Fibroblast of mammary gland (primary cell): Measurements from ENCODE around the gene LPP.
A peak's percentile ranks its signal among the peaks of the same experiment; 100 is the strongest.

Experiments
- DNase-seq: peaks from one replicate; pipeline ENCODE4 v3.0.0-alpha.2; 2010; ENCODE audit warnings: low read depth
- H3K4me3 ChIP-seq: 2 replicates; pipeline ENCODE4 v1.5.1; 2011; ENCODE audit warnings: low read depth, mild to moderate bottlenecking, low read length, moderate library complexity; ENCODE audit not compliant: control insufficient read depth
- TF ChIP-seq, protein P1 (sequence below): conservative IDR thresholded peaks from 2 replicates; pipeline ENCODE4 v1.5.1; 2011; ENCODE audit warnings: low read depth, low read length, inconsistent platforms; ENCODE audit not compliant: control insufficient read depth, insufficient read depth

Gene LPP

DNA sequence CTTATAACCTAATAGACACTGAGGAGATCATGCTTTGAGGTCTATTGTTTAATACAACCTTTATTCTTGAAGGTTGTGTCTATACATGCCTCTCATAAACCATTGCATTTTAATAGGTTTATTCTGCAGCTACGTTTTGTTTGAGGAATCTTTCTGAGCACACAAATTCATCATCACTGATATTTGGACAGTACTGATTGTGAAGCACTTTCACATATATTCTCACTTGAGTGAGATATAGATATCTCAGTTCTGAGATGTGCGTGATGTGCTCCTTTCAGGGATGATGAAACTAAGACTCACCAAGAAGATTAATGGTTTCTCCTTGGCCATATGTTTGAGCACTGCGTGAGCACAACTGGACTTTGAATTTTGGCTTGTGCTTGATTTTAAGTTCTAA lies 374.4 kb downstream of the LPP start:
- TF ChIP-seq, protein P1, sequence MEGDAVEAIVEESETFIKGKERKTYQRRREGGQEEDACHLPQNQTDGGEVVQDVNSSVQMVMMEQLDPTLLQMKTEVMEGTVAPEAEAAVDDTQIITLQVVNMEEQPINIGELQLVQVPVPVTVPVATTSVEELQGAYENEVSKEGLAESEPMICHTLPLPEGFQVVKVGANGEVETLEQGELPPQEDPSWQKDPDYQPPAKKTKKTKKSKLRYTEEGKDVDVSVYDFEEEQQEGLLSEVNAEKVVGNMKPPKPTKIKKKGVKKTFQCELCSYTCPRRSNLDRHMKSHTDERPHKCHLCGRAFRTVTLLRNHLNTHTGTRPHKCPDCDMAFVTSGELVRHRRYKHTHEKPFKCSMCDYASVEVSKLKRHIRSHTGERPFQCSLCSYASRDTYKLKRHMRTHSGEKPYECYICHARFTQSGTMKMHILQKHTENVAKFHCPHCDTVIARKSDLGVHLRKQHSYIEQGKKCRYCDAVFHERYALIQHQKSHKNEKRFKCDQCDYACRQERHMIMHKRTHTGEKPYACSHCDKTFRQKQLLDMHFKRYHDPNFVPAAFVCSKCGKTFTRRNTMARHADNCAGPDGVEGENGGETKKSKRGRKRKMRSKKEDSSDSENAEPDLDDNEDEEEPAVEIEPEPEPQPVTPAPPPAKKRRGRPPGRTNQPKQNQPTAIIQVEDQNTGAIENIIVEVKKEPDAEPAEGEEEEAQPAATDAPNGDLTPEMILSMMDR, result no peak
- peak; percentile 22 for DNase-seq
- H3K4me3 ChIP-seq, result no peak overlapping the region

DNA sequence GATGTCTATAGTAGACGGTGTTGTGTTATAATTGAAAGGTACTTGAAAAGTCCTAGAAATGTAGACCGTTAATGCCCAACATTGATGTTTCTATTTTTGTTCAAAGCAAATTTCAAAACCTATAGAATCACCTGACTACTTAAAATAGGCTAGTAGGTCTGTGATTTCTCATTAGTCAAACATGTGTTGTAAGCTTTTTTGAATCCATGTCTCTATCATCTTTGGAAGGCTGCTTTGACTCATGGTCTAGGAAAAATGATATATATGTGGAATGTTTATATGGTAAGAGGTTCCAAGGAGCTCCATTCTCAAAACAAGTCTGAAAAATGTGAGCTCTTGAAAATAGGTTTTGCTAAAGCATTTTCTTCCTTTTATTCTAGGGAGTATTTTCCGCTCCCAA lies 375.3 kb downstream of the LPP start:
- no peak overlapping the region for H3K4me3 ChIP-seq
- TF ChIP-seq, protein P1, result no peak
- peak; percentile 22 for DNase-seq

DNA sequence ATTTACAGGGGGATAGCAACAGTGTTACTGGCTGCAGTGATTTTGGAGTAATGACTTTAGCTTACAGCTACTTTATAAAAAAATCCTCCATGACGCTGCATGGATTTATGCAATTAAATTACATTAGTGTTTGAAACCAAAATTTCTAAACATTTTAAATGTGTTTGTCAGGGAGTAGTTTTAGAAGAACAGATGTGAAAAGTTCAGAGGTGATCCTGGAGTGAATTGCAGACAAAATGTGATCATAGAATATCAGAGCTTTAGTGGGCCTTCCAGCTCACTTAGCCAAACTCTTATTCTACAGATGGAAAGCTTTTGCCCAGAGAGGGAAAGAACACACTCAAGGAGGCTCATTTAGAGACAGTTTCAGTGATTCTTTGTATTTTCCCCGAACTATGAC lies 376.3 kb downstream of the LPP start:
- no peak overlapping the region for H3K4me3 ChIP-seq
- no peak for DNase-seq
- TF ChIP-seq, protein P1, result no peak

DNA sequence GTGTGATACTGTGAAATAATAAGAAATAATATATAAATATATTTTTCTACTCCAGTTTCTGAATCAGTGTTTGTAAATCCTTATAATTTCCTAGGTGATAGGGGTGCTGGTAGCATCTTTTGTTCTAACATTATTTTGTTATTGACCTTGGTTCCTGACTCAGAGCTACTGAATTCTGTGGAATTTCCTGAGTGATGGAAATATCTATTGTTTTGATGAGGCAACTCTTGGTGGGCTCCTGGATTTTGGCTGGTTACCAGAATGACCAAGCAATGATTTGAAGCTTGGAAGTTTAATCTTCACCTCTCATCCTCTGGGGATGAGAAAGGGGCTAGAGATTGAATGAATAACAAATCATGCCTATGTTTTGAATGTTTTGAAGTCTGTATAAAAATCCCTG lies 377.3 kb downstream of the LPP start:
- peak; percentile 71 for DNase-seq
- no peak overlapping the region for H3K4me3 ChIP-seq
- TF ChIP-seq, protein P1, result no peak

DNA sequence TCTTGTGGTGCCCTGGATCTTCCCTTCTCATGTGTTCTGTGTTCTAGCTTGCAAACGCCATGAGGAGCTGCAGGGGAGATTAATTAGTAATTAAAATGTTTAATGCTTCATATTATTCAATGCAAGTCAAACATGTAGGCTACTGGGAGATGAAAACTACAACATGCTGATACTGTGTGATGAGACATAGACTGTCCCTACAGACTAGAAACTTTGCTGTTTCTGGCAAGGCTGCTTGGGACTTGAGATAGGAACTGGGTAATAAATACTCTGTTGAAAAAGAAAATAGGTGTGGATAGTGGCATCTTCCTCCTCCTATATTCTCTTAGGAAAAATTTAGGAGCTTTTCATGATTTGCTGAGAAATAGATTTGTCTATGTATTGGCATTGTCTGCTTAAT lies 379.2 kb downstream of the LPP start:
- DNase-seq, result no peak
- TF ChIP-seq, protein P1, result no peak
- no peak overlapping the region for H3K4me3 ChIP-seq

DNA sequence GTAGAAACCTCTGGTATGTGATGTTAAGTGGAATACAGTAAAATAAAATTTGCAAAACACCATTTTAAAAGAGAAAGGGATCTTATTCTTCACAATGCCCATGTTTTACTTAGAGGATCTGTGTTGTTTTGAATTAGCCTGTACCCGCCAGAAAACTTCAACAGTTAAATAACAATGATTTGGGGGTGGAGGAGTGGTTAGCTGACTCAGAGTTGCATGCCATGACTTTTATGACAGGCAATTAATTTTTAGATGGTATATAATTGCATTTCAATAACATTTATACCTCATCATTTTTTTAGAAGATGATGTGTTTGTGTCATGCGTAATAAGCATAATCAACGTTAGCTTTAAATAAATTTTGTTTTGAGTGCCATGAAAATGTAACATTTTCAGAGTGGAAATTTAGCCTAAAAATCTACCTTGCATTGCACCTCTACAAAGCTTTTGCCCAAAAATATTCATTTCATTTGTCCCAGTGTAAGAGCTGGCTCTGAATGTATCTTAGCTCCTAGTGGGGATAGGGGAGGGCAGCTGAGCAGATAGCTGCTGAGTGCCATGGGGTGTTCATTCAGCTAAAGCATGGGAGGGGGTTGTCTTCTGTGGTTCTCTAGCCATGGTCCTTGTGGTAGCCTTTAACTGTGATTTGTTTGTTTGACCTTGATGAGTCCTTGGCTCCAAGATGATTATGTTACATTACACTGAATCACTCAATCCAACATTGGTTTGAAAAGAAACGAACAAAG lies 379.8 kb downstream of the LPP start:
- H3K4me3 ChIP-seq, result no peak overlapping the region
- TF ChIP-seq, protein P1, result no peak
- no peak for DNase-seq
